OCI-M2 (cell line): ENCODE results near the gene UXS1.

Experiments
- DNase-seq: peaks from one replicate; lab custom pipeline; 2025; ENCODE audit not compliant: unreplicated experiment; lab: John Stamatoyannopoulos, UW

Gene UXS1

GRCh38 chr2:106113361-106113966 lies 80.6 kb downstream of the UXS1 start:
- no peak for DNase-seq

GRCh38 chr2:106111882-106112571 lies 82.1 kb downstream of the UXS1 start:
- DNase-seq: no peak

GRCh38 chr2:106109675-106110424 lies 84.3 kb downstream of the UXS1 start:
- DNase-seq: no peak

- DNase-seq: no peak
Observed at GRCh38 chr2:106108791-106109190, 85.3 kb downstream of the UXS1 start.

- DNase-seq: no peak
Observed at GRCh38 chr2:106108351-106108750, 85.8 kb downstream of the UXS1 start.

- no peak for DNase-seq
Observed at GRCh38 chr2:106107509-106108131, 86.5 kb downstream of the UXS1 start.

GRCh38 chr2:106106622-106107508 lies 87.2 kb downstream of the UXS1 start:
- DNase-seq: no peak

GRCh38 chr2:106105151-106105922 lies 88.8 kb downstream of the UXS1 start:
- no peak for DNase-seq

- DNase-seq: no peak
Observed at GRCh38 chr2:106104332-106105062, 89.6 kb downstream of the UXS1 start.

- DNase-seq: no peak
Observed at GRCh38 chr2:106099691-106100090, 94.4 kb downstream of the UXS1 start.

GRCh38 chr2:106098664-106099063 lies 95.4 kb downstream of the UXS1 start:
- no peak for DNase-seq

- DNase-seq: no peak
Observed at GRCh38 chr2:106098081-106098480, 96.0 kb downstream of the UXS1 start.

- no peak for DNase-seq
Observed at GRCh38 chr2:106097038-106098000, 96.8 kb downstream of the UXS1 start.

- DNase-seq: no peak
Observed at GRCh38 chr2:106096299-106097037, 97.6 kb downstream of the UXS1 start.

- no peak for DNase-seq
Observed at GRCh38 chr2:106095478-106096298, 98.4 kb downstream of the UXS1 start.

- no peak for DNase-seq
Observed at GRCh38 chr2:106094131-106094841, 99.8 kb downstream of the UXS1 start.
